GOT3 (cell line): ENCODE results near the gene CHIT1.
A peak's percentile ranks its signal among the peaks of the same experiment; 100 is the strongest.

ENCODE experiments used
- DNase-seq: peaks from one replicate; lab custom pipeline; 2025; ENCODE audit warnings: mixed read lengths; lab: John Stamatoyannopoulos, UW

CHIT1 gene

DNA sequence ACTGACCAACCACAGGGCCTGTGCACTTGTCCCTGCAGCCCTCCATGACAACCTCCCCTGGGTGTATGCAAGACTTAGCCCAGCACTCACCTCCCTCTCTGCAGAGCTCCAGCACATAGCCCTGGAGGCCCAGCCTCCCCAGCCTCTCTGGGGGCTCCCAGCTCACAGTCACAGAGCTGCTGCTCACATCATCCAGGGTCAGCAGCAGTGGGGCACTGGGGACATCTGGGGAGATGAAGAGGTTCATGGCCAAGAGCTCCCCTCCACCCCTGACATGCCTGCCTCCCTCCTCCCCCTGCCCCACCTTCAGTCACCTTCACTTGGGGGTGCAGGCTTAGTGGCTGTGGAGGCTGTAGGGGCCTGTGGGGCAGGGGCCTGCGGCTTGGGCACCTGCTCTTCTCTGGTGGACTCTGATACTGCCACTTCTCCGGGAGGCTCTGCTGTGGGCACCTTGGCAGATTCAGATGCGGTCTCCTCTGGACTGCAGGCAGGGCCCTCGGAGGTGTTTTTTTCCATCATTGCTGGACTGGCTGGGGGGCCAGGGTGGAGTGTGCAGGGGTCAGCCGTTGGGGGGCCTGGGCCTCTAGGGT, 54.1 kb downstream of the CHIT1 start, which contains the start of gene MYBPH:
TSS of gene MYBPH (minus strand) at position 590 of the 590 bp plus-strand sequence. CDS start at position 519, 71 bp downstream.
- DNase-seq, result no peak

DNA sequence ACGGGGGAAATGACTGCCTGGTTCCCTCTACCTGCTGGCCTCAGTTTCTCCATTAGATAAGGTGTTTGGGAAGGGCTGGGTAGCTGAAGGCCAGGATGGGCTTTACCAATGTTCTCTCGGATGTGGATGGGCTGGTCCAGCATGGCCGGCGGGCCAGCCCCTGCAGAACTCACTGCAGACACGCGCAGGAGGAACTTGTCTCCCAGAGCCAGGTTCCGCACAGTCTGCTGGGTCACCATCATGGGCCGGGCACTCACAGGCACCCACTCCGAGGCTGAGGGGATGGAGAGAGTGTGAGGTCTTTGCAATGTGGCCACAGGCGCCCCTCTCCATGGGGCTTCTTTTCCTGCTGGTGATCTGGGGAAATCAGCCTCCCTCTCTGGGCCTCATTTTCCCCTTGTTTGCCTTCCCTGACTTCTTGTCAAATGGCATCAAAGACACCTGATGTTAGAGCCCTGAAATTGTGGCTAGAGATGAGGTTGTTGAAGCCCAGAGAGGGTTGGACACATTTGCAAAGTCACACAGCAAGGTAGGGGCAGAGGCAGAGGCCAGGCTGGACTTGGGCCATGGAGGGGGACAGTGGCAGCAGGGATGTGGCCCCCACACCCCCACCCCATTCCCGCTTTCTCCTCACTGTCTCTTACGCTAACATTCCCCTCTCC, 55.0 kb downstream of the CHIT1 start:
- no peak for DNase-seq

DNA sequence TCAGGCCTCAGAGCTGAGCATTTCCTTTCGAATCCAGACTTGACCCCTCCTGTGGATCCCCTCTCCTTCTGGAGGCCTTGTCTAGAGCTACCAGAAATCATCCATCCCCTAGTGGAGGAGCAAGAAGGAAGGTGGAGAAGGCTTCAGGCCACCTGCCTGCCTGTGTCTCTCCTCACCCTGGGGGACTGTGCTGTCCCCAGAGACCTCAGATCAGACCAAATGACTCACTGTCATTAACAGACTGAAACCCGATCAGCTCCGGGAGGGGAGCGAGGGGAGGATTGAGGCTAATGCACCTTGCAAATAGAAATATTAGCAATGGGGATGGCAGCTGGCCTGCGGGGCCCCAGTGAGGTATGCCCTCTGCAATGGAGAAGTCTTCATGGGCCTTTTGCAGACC, 55.9 kb downstream of the CHIT1 start:
- no peak for DNase-seq

DNA sequence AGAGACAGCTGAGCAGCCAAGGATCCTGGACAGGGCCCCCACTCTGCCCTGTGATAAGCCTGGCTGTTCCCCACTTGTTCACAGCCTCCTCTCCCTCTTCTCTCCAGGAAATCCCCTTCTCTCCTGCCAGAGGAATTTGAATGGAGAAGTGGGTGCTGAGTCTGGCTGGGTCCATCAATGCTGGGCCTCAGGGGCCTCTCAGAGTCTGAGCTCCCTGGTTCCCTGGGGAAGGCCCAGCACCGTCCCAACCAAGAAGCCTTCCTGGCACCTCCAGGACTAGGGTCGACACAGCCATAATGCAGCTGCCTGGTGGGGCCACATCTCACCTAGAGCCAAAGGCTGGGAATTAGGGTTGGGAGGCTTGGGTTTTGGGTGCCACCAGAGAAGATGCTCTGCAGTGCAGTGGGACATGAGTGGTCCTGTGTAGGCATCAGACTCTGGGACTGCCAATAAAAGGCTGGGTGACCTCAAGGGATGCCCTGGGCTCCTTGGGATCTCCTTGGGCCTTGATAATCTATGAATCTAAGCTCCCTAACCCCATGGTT, 56.4 kb downstream of the CHIT1 start:
- no peak for DNase-seq

DNA sequence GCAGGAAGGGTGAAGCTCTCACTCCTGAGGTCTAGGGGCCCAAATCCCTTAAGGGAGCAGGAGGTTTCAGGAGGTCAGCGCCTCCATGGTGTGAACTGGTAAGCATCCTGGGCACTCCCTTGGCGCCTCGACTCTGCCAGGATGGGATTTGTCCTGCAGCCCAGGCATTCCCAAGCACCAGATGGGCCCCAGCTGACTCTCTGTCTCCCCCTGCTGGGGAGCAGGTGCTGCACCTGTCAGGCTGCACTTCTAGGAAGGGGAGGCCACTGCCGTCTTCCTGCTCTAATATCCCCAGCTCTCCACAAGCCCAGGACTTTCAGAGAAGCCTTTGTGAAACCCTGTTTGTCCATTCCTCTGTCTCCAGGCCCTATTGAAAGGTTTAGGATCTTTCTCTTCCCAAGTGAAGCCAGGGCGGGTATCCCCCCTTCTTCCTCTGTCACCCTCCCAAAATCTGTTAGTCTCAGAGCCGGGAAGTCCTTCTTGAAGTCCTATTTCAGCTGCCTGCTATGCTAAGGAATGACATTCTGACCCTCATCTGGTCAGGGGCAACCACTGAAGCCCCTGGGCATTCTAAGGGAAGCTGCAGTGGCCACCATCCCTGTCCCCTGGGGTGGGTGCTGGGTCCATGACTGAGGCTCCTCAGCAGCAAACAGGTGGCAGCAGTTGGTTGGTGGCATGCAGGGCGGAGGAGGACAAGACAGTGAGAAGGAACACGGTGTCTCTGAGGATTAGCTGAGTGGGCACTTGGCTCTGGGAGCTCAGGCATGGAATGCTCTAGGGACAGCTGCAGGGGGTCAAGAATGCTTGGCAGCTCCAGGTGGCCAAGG, 57.1 kb downstream of the CHIT1 start:
- DNase-seq, result peak; percentile 15

DNA sequence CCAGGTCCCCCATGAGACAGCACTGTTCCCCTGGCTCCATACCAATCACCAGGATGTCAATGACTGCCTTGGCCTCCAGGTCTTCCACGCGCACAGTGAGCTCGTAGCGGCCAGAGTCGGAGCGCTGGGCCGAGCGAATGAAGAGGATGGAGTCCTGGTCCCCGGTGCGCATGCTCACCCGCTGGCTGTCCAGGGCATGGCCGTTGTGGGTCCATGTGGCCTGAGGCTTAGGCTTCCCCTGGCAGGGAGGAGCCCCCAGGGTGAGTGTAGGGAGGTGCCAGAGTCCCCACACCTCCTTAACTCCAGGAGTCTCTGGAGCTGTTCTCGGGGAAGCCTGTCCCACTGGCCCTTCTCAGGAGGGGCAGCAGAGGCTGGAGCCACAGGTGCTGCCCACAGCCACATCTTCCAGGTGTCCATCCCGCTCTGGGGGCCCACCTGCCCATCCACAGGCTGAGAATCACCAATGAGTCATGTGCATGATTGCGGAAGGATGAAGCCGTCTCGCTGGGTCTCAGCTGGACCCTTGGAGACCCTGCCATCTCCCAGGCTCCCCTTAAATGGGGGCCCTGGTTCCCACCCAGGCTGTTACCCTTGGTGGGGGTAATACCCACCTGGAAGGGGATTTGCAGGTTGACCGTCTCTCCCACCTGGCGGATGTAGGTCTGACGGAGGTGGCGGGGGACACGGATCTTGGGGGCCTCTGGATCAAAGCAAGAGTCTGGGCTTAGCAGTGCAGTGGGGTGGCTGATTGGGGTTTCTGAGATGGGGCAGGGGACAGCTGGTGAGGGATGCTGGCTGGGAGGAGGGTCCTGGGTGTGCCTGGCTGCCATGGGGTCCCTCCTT, 57.9 kb downstream of the CHIT1 start:
- DNase-seq, result no peak

DNA sequence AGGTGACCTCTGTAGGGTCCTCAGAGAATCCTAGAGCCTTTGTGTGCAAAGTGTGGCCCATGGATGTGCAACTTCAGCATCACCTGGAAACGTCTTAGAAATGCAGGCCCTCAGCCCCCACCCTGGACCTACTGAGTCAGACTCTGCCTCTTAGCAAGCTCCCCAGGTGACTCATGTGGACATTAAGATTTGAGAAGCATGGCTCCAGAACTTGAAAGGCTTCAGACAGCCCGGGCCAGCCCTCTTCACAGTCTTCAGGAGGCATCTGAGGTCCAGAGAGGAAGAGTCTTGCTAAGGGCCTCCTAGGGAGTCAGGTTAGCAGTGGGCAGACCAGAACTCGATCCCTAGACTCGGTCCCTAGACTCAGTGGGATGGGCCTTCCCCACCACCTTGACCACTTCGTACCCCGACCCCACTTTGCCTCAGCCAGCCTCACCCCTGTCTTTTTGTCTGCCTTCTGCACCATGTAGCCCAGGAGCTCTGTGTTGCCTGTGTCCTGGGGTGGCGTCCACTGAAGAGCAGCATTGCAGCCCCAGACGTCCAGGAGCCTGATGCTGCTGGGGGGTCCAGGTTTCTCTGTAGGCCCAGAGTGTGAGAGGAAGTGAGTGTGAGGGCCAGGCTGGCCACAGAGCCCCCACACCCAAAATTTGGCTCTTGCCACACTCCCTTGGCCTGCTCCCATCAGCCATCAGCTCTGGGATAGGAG, 58.7 kb downstream of the CHIT1 start:
- no peak for DNase-seq

DNA sequence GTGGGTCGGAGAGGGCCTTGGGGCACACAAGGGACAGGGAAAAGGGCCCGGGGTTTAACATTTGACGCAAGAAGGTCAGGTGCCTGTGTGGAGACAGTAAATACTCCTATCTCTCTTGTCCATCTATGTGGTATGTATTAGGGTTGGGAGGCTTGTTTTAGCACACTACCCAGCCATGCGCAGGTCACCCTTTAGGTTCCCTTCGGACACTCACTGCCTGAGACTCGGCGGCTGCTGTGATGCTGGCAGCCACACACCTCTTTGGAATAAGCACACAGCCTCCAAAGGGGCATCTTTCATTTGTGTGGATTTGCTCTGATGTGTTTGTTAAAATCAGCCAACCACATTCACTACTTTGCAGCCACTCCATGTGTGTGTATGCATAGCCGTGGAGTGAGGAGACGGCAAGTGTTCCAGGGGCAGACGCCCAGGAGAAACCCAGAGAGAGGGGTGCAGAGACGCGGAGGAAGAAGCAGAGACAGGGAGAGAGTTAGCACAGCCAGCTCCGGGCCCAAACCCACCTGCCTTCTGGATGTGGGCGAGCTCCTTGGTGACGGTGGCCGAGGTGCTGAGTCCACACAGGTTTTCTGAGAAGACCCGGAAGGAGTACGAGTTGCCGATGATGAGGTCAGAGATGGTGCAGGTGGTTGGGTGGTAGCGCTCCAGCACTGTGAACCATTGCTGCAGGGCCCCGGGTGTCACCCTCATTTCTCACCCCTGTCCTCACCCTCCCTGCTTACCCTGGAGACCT, 59.5 kb downstream of the CHIT1 start:
- DNase-seq, result no peak

DNA sequence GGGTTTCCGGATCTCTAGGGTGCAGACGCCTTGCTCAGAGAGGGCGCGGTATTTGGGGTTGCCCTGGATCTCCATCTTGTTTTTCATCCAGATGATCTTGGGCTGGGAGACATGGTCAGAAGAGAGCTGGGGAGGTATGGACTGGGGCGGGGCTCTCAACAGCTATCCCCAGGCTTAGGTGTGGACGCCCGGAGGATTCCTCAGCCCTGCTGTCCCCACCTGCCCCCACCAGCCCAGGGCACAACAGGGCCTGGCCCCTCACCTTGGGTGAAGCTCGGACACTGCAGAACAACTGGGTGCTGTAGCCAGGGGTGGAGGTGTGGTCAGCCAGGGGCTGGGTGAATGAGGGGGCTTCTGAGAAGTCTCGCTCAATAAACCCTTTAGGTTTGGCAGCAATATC, 60.5 kb downstream of the CHIT1 start:
- no peak for DNase-seq

DNA sequence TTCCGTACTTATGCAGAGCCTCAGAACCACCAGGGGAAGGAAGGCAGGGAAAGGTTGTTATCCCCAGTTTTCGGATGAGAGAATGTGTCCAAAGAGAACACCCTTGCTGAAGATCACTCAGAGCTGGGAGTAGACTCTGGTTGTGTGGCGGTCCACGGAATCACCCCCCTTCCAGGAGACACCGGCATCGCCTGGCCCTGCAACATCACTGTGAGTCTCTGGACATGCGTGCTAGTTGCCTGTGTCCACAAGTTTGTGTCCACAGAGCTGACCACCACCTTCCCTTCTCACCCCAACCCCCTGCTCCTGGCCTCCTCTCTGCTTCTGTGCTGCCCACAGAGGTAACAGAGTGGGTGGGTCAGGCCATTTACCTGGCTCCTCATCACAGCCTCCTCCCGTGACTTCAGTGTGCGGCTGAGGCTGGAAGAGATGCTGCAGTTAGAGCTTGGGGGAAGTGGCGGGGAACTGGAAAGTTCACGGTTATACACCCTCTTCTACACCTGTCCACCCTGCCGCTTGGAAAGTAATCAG, 61.2 kb downstream of the CHIT1 start:
- no peak for DNase-seq

DNA sequence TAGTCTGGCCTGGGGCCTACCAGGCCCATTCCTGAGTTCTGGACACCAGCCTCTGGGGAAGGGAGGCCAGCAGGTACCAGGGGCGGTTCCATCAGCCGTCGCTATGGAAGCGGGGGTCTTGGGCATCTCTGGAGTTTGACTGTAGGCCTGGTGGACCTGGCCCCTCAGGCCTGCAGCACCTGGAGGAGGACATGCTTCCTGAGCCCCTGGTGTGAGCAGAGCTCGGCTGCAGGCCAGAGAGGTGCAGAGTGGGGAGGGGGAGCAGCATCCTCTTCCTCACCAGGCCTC, 61.6 kb downstream of the CHIT1 start:
- no peak for DNase-seq

DNA sequence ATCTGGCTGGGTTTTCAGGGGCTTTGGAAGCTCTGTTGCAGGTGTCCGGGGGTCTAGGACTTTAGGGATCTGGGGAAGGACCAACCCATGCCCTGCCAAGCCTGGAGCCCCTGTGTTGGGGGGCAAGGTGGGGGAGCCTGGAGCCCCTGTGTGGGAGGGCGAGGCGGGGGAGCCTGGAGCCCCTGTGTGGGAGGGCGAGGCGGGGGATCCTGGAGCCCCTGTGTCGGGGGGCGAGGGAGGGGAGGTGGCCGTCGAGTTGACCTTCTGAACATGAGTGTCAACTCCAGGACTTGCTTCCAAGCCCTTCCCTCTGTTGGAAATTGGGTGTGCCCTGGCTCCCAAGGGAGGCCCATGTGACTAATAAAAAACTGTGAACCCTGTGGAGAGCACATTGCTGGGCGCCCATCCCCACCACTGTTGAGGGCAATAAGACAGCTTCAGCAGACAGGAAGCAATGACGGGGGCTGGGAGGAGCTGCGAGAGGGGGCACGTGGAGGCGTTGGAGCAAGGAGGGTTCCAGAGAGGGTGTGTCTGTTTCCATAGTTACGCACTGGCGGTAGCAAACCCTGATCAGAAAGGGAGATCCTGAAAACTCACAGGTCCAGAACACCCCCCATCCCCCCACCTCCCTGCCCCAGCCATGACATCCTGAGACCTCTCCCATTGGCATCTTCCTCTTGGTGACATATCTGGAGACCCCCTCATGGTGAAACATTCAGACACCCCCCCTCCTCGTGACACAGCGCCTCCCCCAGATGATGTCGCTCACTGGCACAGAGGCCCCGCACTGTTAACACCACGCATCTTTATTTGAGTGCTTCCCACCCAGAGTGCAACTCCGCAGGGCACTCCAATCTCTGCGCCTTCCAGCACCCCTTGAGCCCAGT, 62.2 kb downstream of the CHIT1 start:
- no peak for DNase-seq

DNA sequence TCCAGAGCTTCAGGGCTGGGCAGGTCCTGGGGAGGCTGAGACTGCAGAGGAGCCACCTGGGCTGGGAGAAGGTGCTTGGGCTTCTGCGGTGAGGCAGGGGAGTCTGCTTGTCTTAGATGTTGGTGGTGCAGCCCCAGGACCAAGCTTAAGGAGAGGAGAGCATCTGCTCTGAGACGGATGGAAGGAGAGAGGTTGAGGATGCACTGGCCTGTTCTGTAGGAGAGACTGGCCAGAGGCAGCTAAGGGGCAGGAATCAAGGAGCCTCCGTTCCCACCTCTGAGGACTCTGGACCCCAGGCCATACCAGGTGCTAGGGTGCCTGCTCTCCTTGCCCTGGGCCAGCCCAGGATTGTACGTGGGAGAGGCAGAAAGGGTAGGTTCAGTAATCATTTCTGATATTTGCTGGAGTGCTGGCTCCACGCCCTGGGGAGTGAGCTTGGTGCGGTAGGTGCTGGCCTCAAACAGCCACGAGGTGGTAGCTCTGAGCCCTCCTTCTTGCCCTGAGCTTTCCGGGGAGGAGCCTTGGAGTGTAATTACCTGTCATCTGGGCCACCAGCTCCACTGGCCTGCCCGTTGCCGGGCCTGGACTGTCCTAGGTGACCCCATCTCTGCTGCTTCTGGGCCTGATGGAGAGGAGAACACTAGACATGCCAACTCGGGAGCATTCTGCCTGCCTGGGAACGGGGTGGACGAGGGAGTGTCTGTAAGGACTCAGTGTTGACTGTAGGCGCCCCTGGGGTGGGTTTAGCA, 63.1 kb downstream of the CHIT1 start:
- no peak for DNase-seq
